ENCODE data around the gene TRERF1.

TRERF1 gene

GRCh38 chr6:42175860-42176259 lies 275.9 kb downstream of the TRERF1 start:
- DNase-seq = no peak

Data from CD4-positive, alpha-beta T cell treated with Interleukin-15 for 1 hour (primary cell).